Brain microvascular endothelial cell (primary cell): ENCODE data around the gene LRMDA.
"Not testable (repeated sequence)": the region's sequence is repeated elsewhere in the genome, so short reads cannot be mapped to it uniquely, and the experiment has no call there.

Source experiments
- DNase-seq: peaks from one replicate; pipeline ENCODE4 v3.0.0-alpha.2; 2020
- H3K27ac ChIP-seq: fragments of 250-450 bp; sonication (Bioruptor Pico); 2 replicates; pipeline ENCODE4 v1.5.1; 2020; ENCODE audit warnings: mild to moderate bottlenecking, moderate library complexity
- H3K27me3 ChIP-seq: fragments of 250-450 bp; sonication (Bioruptor Pico); replicated peaks from 2 replicates; pipeline ENCODE4 v1.5.1; 2020; ENCODE audit warnings: mild to moderate bottlenecking
- H3K36me3 ChIP-seq: fragments of 250-450 bp; sonication (Bioruptor Pico); replicated peaks from 2 replicates; pipeline ENCODE4 v1.5.1; 2020; ENCODE audit warnings: mild to moderate bottlenecking
- H3K4me3 ChIP-seq: 2 replicates; pipeline ENCODE4 v1.5.1; 2011; ENCODE audit warnings: low read depth, mild to moderate bottlenecking, control low read depth, low read length, moderate library complexity
- in situ Hi-C: cut with HindIII; loops from 2 replicates; pipeline ENCODE4 v1.10.0; 2017; ENCODE audit warnings: low sequenced_read_pairs, low pct_ligation_motif_present
- TF ChIP-seq, protein P1 (sequence below): IDR thresholded peaks from 2 replicates; pipeline ENCODE4 v1.5.1; 2011; ENCODE audit warnings: low read depth, mild to moderate bottlenecking, moderate library complexity, low read length, control low read depth, inconsistent platforms; ENCODE audit errors: missing control alignments

The LRMDA gene

DNA sequence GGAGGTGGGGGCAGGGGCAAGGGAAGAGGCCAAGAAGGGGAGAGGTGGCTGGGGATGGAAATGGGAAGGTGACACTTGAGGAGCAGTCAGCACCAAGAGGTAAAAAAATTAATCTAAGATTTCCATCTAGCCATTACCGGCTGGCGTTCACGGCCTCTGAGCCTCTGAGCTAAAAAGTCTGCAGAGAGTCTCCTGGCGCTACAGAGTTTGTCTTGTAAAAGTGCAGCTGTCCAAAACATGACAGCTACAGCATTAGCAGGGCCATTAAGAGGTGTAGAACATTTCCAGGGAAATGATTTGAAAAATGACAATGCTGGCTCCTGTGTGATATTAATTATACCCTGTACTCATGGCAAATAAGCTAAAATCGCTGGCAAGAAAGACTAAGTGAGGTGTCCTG, 167.6 kb downstream of the LRMDA start:
- Histone ChIP-seq H3K27ac (no peak overlapping the region), H3K27me3 (no peaks in the 10 kb centered on the region), H3K4me3 (no peak overlapping the region), H3K36me3 (no peaks in the 10 kb centered on the region)
- TF ChIP-seq, protein P1, sequence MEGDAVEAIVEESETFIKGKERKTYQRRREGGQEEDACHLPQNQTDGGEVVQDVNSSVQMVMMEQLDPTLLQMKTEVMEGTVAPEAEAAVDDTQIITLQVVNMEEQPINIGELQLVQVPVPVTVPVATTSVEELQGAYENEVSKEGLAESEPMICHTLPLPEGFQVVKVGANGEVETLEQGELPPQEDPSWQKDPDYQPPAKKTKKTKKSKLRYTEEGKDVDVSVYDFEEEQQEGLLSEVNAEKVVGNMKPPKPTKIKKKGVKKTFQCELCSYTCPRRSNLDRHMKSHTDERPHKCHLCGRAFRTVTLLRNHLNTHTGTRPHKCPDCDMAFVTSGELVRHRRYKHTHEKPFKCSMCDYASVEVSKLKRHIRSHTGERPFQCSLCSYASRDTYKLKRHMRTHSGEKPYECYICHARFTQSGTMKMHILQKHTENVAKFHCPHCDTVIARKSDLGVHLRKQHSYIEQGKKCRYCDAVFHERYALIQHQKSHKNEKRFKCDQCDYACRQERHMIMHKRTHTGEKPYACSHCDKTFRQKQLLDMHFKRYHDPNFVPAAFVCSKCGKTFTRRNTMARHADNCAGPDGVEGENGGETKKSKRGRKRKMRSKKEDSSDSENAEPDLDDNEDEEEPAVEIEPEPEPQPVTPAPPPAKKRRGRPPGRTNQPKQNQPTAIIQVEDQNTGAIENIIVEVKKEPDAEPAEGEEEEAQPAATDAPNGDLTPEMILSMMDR, result no peak
- DNase-seq, result no peak
- in situ Hi-C loops, result no loop called here

DNA sequence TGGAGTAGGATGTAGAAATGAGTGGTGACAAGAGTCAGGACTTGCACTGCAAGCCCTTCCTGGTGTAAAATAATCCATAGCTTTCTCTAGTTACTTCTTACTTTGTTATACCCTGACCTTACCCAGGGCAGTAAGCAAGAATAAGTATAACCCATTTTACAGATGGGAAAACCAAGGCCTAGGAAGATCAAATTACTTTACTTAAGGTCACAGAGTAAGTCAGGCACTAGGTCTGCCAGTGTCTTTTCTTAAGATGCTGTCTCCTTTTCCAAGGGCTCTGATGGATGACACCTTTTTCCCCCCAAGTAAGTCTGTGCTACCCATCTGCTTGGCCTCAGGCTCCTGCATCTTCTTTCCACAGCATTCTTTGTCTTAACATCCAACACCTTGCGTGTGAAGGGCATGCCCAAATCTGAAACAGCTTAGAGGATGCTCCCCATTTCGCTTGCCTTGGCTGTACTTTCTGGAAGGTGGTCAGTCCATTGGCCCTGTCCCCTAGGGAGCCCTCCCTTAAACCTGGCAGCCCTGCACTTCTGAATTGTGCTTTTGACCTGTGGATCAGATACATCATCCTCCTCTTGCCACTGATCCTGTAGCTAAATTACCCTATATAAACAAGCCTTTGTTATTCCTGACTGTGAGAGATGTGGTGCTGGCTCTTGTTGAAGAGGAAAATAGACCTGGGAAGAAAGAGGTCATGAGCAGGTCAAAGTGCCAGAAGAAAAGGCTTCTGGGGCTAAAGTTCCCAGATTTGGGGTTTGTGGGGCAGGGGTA, 168.6 kb downstream of the LRMDA start:
- no peak overlapping the region for H3K27ac ChIP-seq
- in situ Hi-C loops, result no loop called here
- TF ChIP-seq, protein P1, result no peak
- H3K4me3 ChIP-seq, result no peak overlapping the region
- no peaks in the 10 kb centered on the region for H3K36me3 ChIP-seq
- no peak for DNase-seq
- no peaks in the 10 kb centered on the region for H3K27me3 ChIP-seq

DNA sequence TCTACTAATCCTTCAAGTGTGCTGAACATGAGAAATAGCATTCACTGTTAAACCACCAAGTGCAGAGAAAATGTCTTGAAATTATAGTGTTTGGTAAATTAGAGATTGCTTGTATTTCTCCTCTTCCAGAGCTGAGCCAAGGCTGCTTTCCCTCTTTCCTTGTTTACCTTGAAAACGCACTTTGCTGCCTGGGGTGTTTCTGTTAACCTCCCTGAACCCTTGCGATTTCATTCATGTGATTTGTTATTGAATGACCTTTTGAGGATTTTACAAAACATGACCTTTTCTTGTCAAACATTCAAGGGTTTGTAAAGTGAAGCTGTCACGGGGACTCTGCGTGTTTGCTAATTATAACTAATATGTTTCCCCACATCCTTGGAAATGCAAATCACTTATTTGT, 169.4 kb downstream of the LRMDA start:
- no peaks in the 10 kb centered on the region for H3K36me3 ChIP-seq
- in situ Hi-C loops, result no loop called here
- H3K27ac ChIP-seq, result no peak overlapping the region
- DNase-seq, result no peak
- TF ChIP-seq, protein P1, result no peak
- H3K4me3 ChIP-seq, result no peak overlapping the region
- no peaks in the 10 kb centered on the region for H3K27me3 ChIP-seq

DNA sequence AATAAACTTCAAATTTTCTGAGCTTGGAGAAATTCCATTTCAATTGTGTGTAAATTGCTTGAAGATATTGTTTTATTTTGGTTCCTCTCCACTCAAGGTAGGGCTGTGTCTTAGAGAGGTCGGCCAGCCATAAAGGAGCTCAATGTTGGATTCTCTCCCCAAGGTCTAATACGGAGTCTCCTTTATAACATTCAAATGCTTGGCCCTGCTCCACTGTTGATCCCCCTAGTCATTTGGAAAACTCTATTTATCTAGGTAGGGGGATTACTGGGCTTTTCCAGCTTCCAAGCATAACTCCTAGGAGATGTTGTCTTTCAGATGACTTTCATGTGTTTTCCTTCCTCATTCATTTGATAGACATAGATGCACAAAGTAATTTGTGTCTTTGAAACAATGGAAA, 170.9 kb downstream of the LRMDA start:
- TF ChIP-seq, protein P1, result no peak
- H3K4me3 ChIP-seq, result no peak overlapping the region
- in situ Hi-C loops, result no loop called here
- no peaks in the 10 kb centered on the region for H3K36me3 ChIP-seq
- no peak overlapping the region for H3K27ac ChIP-seq
- DNase-seq, result no peak
- H3K27me3 ChIP-seq, result no peaks in the 10 kb centered on the region

DNA sequence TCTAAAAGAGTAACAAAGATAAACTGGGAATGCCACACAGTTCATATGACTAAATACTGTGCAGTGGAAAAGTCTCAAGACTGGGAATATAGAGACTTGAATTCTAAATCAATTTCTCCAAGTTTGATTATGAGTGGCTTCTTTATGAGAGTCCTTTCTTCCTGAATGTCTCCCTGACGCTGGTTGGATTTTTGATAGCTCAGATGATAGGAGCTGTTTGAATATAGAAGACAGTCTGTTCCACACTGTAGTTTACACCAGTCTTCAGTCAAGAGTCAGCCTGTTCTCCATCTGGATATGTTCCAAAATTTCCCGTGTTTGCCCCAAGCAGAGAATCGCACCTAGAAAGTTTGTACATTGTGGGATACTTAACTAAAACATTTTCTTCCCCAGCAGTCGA, 173.7 kb downstream of the LRMDA start:
- TF ChIP-seq, protein P1, result no peak
- in situ Hi-C loops, result no loop called here
- Histone ChIP-seq H3K36me3 (no peaks in the 10 kb centered on the region), H3K27me3 (no peaks in the 10 kb centered on the region), H3K4me3 (no peak overlapping the region), H3K27ac (no peak overlapping the region)
- DNase-seq, result no peak

DNA sequence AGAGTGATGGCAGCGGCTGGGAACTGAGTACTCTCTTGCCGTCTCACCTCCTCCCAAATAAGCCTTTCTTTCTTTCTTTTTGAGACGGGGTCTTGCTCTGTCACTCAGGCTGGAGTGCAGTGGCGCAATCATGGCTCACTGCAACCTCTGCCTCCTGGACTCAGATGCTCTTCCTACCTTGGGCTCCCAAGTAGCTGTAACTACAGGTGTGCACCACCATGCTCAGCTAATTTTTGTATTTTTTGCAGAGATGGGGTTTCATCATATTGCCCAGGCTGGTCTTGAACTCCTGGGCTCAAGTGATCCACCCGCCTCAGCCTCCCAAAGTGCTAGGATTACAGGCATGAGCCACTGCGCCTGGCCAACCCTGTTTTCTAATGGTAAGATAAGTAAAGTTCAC, 174.4 kb downstream of the LRMDA start:
- H3K36me3 ChIP-seq, in situ Hi-C loops, H3K27ac ChIP-seq, H3K4me3 ChIP-seq, H3K27me3 ChIP-seq, DNase-seq: not testable (repeated sequence)
